ENCODE measurements around the gene FYB1.
"Not testable (repeated sequence)": the region's sequence is repeated elsewhere in the genome, so short reads cannot be mapped to it uniquely, and the experiment has no call there.

FYB1 gene

GRCh38 chr5:39219437-39219836 lies at the start of gene FYB1:
Gene FYB1, minus strand, starts transcription at chr5:39219563. Its CDS starts 16,603 bp downstream, at chr5:39202960.
- peak; percentile 90 to 91 for DNase-seq

- DNase-seq: no peak
These were observed 47.8 kb upstream of the FYB1 start for GRCh38 chr5:39267186-39267585.

GRCh38 chr5:39266442-39266841 lies 47.1 kb upstream of the FYB1 start:
- DNase-seq: peak in 1 of 2 experiments; percentile 3

GRCh38 chr5:39264528-39264927 lies 45.2 kb upstream of the FYB1 start:
- no peak for DNase-seq

GRCh38 chr5:39262981-39263380 lies 43.6 kb upstream of the FYB1 start:
- peak in 1 of 2 experiments; percentile 7 for DNase-seq

- DNase-seq: no peak
These were observed 40.7 kb upstream of the FYB1 start for GRCh38 chr5:39260095-39260494.

- DNase-seq: no peak
These were observed 38.2 kb upstream of the FYB1 start for GRCh38 chr5:39257554-39257953.

- DNase-seq: no peak
These were observed 37.3 kb upstream of the FYB1 start for GRCh38 chr5:39256477-39257235.

GRCh38 chr5:39255406-39255805 lies 36.0 kb upstream of the FYB1 start:
- DNase-seq: no peak

- DNase-seq: no peak
These were observed 35.3 kb upstream of the FYB1 start for GRCh38 chr5:39254671-39255070.

GRCh38 chr5:39253196-39253595 lies 33.8 kb upstream of the FYB1 start:
- no peak for DNase-seq

- DNase-seq: no peak
These were observed 30.4 kb upstream of the FYB1 start for GRCh38 chr5:39249564-39250274.

- no peak for DNase-seq
These were observed 29.7 kb upstream of the FYB1 start for GRCh38 chr5:39249069-39249468.

- DNase-seq: no peak
These were observed 21.4 kb upstream of the FYB1 start for GRCh38 chr5:39240750-39241149.

GRCh38 chr5:39238366-39239105 lies 19.2 kb upstream of the FYB1 start:
- DNase-seq: no peak

GRCh38 chr5:39236718-39237117 lies 17.4 kb upstream of the FYB1 start:
- DNase-seq: no peak

GRCh38 chr5:39235648-39236047 lies 16.3 kb upstream of the FYB1 start:
- no peak for DNase-seq

GRCh38 chr5:39234494-39234893 lies 15.1 kb upstream of the FYB1 start:
- DNase-seq: not testable (repeated sequence)

GRCh38 chr5:39233783-39234182 lies 14.4 kb upstream of the FYB1 start:
- no peak for DNase-seq

- no peak for DNase-seq
These were observed 12.6 kb upstream of the FYB1 start for GRCh38 chr5:39231705-39232525.

GRCh38 chr5:39228596-39228995 lies 9.2 kb upstream of the FYB1 start:
- DNase-seq: no peak

- no peak for DNase-seq
These were observed 7.2 kb upstream of the FYB1 start for GRCh38 chr5:39226558-39226957.

- no peak for DNase-seq
These were observed 6.7 kb upstream of the FYB1 start for GRCh38 chr5:39226100-39226451.
